IPS-20b (cell line): ENCODE results near the gene CEP78.

ENCODE experiments used
- H3K27ac ChIP-seq: one replicate; pipeline ENCODE4 v1.5.1; 2013; ENCODE audit warnings: low read length
- H3K27me3 ChIP-seq: 2 replicates; pipeline ENCODE4 v1.6.1; 2013; ENCODE audit warnings: mild to moderate bottlenecking, low read length, inconsistent platforms; ENCODE audit not compliant: insufficient read depth
- H3K36me3 ChIP-seq: 2 replicates; pipeline ENCODE4 v1.6.1; 2013; ENCODE audit warnings: low read depth, mild to moderate bottlenecking, inconsistent platforms, low read length, moderate library complexity; ENCODE audit not compliant: insufficient read depth
- H3K4me1 ChIP-seq: 2 replicates; pipeline ENCODE4 v1.6.1; 2013; ENCODE audit warnings: mild to moderate bottlenecking, control low read depth, inconsistent platforms, low read length, moderate library complexity; ENCODE audit not compliant: insufficient read depth
- H3K4me3 ChIP-seq: 2 replicates; pipeline ENCODE4 v1.5.1; 2013; ENCODE audit warnings: mild to moderate bottlenecking, low read length, inconsistent platforms
- H3K9ac ChIP-seq: 2 replicates; pipeline ENCODE4 v1.6.1; 2013; ENCODE audit warnings: low read depth, mild to moderate bottlenecking, inconsistent platforms, low read length, moderate library complexity
- H3K9me3 ChIP-seq: 2 replicates; pipeline ENCODE4 v1.6.1; 2013; ENCODE audit warnings: mild to moderate bottlenecking, low read depth, low read length, inconsistent platforms; ENCODE audit not compliant: insufficient read depth

CEP78 gene

GRCh38 chr9:78236551-78236910 is 656 bp downstream of the CEP78 start:
- Histone ChIP-seq H3K9me3 (no peaks in the 10 kb centered on the region), H3K27ac (peak overlapping the region; percentile 77), H3K27me3 (no peaks in the 10 kb centered on the region), H3K9ac (peak overlapping the region; percentile 81), H3K4me3 (peak overlapping the region; percentile 96), H3K4me1 (peaks cover 4% of the 10 kb centered on the region; the same call in 1 of the 2 replicates), H3K36me3 (peaks cover 18% of the 10 kb centered on the region)

GRCh38 chr9:78238046-78239038 is 2.5 kb downstream of the CEP78 start:
- H3K27ac ChIP-seq: no peak overlapping the region
- H3K4me3 ChIP-seq: no peak overlapping the region
- no peaks in the 10 kb centered on the region for H3K27me3 ChIP-seq
- no peaks in the 10 kb centered on the region for H3K9me3 ChIP-seq
- no peak overlapping the region for H3K9ac ChIP-seq
- H3K36me3 ChIP-seq: peaks cover 34% of the 10 kb centered on the region
- H3K4me1 ChIP-seq: peaks cover 4% of the 10 kb centered on the region; the same call in 1 of the 2 replicates

- H3K27me3 ChIP-seq: no peaks in the 10 kb centered on the region
- H3K36me3 ChIP-seq: peaks cover 46% of the 10 kb centered on the region
- no peaks in the 10 kb centered on the region for H3K9me3 ChIP-seq
- H3K4me3 ChIP-seq: no peak overlapping the region
- 0 out of 2 replicates have a peak, but pooled peaks cover 4% of the 10 kb centered on the region for H3K4me1 ChIP-seq
- H3K27ac ChIP-seq: no peak overlapping the region
- H3K9ac ChIP-seq: no peak overlapping the region
Observed at GRCh38 chr9:78239506-78239905, 3.6 kb downstream of the CEP78 start.

GRCh38 chr9:78242041-78242440 is 6.2 kb downstream of the CEP78 start:
- H3K36me3 ChIP-seq: peaks cover 68% of the 10 kb centered on the region
- no peaks in the 10 kb centered on the region for H3K4me1 ChIP-seq
- no peaks in the 10 kb centered on the region for H3K9me3 ChIP-seq
- H3K27me3 ChIP-seq: no peaks in the 10 kb centered on the region
- no peak overlapping the region for H3K9ac ChIP-seq
- no peak overlapping the region for H3K4me3 ChIP-seq
- H3K27ac ChIP-seq: no peak overlapping the region

GRCh38 chr9:78243130-78243529 is 7.3 kb downstream of the CEP78 start:
- H3K9me3 ChIP-seq: no peaks in the 10 kb centered on the region
- H3K27ac ChIP-seq: no peak overlapping the region
- no peaks in the 10 kb centered on the region for H3K27me3 ChIP-seq
- H3K4me3 ChIP-seq: no peak overlapping the region
- H3K9ac ChIP-seq: no peak overlapping the region
- H3K36me3 ChIP-seq: peaks cover 78% of the 10 kb centered on the region
- H3K4me1 ChIP-seq: no peaks in the 10 kb centered on the region

GRCh38 chr9:78245401-78245800 is 9.5 kb downstream of the CEP78 start:
- no peaks in the 10 kb centered on the region for H3K9me3 ChIP-seq
- no peaks in the 10 kb centered on the region for H3K4me1 ChIP-seq
- no peak overlapping the region for H3K4me3 ChIP-seq
- H3K27me3 ChIP-seq: no peaks in the 10 kb centered on the region
- H3K27ac ChIP-seq: no peak overlapping the region
- peaks cover 90% of the 10 kb centered on the region for H3K36me3 ChIP-seq
- H3K9ac ChIP-seq: no peak overlapping the region

- no peak overlapping the region for H3K27ac ChIP-seq
- H3K4me3 ChIP-seq: no peak overlapping the region
- peaks cover 89% of the 10 kb centered on the region for H3K36me3 ChIP-seq
- H3K27me3 ChIP-seq: no peaks in the 10 kb centered on the region
- H3K9me3 ChIP-seq: no peaks in the 10 kb centered on the region
- no peaks in the 10 kb centered on the region for H3K4me1 ChIP-seq
- no peak overlapping the region for H3K9ac ChIP-seq
Observed at GRCh38 chr9:78248635-78249034, 12.8 kb downstream of the CEP78 start.

- Histone ChIP-seq H3K4me3 (no peak overlapping the region), H3K9ac (no peak overlapping the region), H3K27me3 (no peaks in the 10 kb centered on the region), H3K4me1 (no peaks in the 10 kb centered on the region), H3K36me3 (peaks cover 89% of the 10 kb centered on the region), H3K27ac (no peak overlapping the region), H3K9me3 (no peaks in the 10 kb centered on the region)
Observed at GRCh38 chr9:78249542-78249941, 13.7 kb downstream of the CEP78 start.

- no peak overlapping the region for H3K4me3 ChIP-seq
- no peak overlapping the region for H3K27ac ChIP-seq
- no peaks in the 10 kb centered on the region for H3K4me1 ChIP-seq
- H3K9ac ChIP-seq: no peak overlapping the region
- H3K27me3 ChIP-seq: no peaks in the 10 kb centered on the region
- H3K36me3 ChIP-seq: peaks cover 89% of the 10 kb centered on the region
- no peaks in the 10 kb centered on the region for H3K9me3 ChIP-seq
Observed at GRCh38 chr9:78252616-78253015, 16.7 kb downstream of the CEP78 start.

GRCh38 chr9:78253285-78253684 is 17.4 kb downstream of the CEP78 start:
- H3K27ac ChIP-seq: no peak overlapping the region
- H3K36me3 ChIP-seq: peaks cover 89% of the 10 kb centered on the region
- no peak overlapping the region for H3K4me3 ChIP-seq
- H3K9me3 ChIP-seq: no peaks in the 10 kb centered on the region
- H3K27me3 ChIP-seq: no peaks in the 10 kb centered on the region
- H3K4me1 ChIP-seq: no peaks in the 10 kb centered on the region
- no peak overlapping the region for H3K9ac ChIP-seq

- H3K9me3 ChIP-seq: no peaks in the 10 kb centered on the region
- peaks cover 79% of the 10 kb centered on the region for H3K36me3 ChIP-seq
- no peak overlapping the region for H3K9ac ChIP-seq
- H3K4me1 ChIP-seq: no peaks in the 10 kb centered on the region
- no peak overlapping the region for H3K27ac ChIP-seq
- no peak overlapping the region for H3K4me3 ChIP-seq
- H3K27me3 ChIP-seq: no peaks in the 10 kb centered on the region
Observed at GRCh38 chr9:78261403-78262001, 25.6 kb downstream of the CEP78 start.

- H3K9ac ChIP-seq: no peak overlapping the region
- H3K4me1 ChIP-seq: no peaks in the 10 kb centered on the region
- no peaks in the 10 kb centered on the region for H3K9me3 ChIP-seq
- no peak overlapping the region for H3K4me3 ChIP-seq
- H3K27ac ChIP-seq: no peak overlapping the region
- peaks cover 80% of the 10 kb centered on the region for H3K36me3 ChIP-seq
- no peaks in the 10 kb centered on the region for H3K27me3 ChIP-seq
Observed at GRCh38 chr9:78262655-78263054, 26.8 kb downstream of the CEP78 start.
